CD1c-positive myeloid dendritic cell (primary cell): Measurements from ENCODE around the gene CHRNB1.
A peak's percentile ranks its signal among the peaks of the same experiment; 100 is the strongest.

Experiments used
- DNase-seq: peaks from one replicate; pipeline ENCODE4 v3.0.0-alpha.2; 2016; ENCODE audit errors: extremely low spot score

CHRNB1 gene

DNA sequence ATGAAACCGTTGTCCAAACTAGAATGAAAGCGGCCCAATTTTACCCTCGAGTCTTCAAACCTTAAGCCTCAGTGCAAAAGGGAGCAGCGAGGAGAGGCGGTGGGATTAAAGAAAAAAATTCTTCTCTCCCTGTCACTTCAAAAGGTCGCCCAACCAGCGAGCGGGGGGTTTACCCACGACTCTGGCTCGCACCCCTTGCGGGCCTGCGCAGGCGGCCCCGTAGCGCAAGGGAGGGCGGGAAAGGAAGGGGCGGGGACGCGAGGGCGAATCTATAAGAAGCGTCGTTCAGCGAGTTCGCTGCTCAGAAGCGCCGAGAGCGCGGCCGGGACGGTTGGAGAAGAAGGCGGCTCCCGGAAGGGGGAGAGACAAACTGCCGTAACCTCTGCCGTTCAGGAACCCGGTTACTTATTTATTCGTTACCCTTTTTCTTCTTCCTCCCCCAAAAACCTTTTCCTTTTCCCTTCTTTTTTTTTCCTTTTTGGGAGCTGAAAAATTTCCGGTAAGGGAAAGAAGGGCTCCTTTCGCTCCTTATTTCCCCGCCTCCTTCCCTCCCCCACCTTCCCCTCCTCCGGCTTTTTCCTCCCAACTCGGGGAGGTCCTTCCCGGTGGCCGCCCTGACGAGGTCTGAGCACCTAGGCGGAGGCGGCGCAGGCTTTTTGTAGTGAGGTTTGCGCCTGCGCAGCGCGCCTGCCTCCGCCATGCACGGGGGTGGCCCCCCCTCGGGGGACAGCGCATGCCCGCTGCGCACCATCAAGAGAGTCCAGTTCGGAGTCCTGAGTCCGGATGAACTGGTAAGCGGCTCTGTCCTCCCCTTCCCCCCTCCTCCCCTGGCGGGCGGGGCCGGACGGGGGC lies 39.4 kb downstream of the CHRNB1 start, which contains the start of gene POLR2A:
TSS of gene POLR2A (plus strand) at position 300 of the 852 bp plus-strand sequence.
- peak; percentile 99 for DNase-seq

- DNase-seq = no peak
Observed at GRCh38 chr17:7484919-7485377, 40.1 kb downstream of the CHRNB1 start.

DNA sequence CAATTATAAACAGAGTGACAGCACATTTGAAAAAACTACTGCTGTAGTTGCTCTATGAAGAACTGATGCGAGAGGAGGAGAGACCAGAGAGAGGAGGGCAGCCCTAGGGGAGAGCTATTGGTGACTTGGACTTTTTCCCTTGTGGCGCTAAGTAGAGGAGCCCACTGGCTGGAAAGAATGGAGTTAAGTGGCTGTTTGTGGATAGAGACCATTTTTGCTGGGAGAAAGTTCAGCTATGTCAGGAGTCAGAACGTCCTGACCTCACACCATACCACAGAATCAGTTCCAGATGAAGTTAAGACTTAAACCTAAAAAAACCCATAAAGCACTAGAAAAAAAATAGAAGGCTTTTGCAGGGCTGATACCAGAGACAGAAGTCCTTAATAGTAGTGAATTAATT lies 41.3 kb downstream of the CHRNB1 start:
- DNase-seq = no peak

DNA sequence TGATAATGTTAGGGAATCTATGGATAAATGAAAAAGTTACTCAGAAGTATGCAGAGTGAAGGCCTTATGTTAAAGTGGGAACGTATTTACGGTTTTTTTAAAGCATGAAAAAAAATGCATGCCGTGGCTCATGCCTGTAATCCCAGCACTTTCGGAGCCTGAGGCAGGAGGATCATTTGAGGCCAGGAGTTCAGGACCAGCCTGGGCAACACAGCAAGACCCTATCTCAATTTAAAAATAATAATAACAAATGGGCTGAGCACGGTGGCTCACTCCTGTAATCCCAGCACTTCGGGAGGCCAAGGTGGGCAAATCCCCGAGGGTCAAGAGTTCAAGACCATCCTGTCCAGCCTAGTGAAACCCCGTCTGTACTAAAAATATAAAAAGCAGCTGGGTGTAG lies 45.3 kb downstream of the CHRNB1 start:
- no peak for DNase-seq

- DNase-seq = no peak
Observed at GRCh38 chr17:7491583-7491982, 46.7 kb downstream of the CHRNB1 start.

DNA sequence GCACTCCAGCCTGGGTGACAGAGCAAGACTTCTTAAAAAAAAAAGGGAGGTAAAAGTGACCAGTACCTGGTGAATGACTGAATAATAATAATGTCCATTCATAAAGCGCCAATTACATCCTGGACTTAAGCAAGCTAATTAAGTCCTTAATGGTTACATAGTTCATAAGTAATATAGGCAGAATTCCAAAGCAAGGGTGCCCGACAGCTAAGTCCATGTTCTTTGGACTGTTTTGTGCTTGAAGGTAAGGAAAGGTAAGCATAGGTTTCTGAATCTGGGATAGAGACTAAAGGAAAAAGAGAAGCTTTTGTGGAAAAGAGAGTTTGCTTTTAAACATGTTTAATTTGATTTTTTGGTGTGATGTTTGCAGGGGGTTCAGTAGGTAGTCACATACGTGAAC lies 49.1 kb downstream of the CHRNB1 start:
- no peak for DNase-seq

- no peak for DNase-seq
Observed at GRCh38 chr17:7495906-7496434, 51.1 kb downstream of the CHRNB1 start.

DNA sequence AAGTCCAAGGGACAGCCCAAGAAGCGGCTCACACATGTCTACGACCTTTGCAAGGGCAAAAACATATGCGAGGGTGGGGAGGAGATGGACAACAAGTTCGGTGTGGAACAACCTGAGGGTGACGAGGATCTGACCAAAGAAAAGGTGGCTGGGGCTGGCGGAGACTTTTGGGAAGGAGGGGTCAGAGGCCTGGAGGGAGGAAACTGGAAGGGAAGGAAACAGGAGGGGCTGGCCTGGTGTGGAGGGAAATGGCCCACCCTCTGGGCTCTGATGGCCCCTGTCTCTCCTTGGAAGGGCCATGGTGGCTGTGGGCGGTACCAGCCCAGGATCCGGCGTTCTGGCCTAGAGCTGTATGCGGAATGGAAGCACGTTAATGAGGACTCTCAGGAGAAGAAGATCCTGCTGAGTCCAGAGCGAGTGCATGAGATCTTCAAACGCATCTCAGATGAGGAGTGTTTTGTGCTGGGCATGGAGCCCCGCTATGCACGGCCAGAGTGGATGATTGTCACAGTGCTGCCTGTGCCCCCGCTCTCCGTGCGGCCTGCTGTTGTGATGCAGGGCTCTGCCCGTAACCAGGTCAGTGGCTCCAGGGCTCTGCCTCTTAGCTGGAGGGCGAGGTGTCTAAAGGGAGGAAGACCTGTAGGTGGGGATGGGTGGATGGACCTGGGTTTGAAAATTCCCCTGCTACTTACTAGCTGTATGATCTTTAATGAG lies 51.8 kb downstream of the CHRNB1 start:
- DNase-seq = no peak

- no peak for DNase-seq
Observed at GRCh38 chr17:7497228-7497627, 52.4 kb downstream of the CHRNB1 start.

DNA sequence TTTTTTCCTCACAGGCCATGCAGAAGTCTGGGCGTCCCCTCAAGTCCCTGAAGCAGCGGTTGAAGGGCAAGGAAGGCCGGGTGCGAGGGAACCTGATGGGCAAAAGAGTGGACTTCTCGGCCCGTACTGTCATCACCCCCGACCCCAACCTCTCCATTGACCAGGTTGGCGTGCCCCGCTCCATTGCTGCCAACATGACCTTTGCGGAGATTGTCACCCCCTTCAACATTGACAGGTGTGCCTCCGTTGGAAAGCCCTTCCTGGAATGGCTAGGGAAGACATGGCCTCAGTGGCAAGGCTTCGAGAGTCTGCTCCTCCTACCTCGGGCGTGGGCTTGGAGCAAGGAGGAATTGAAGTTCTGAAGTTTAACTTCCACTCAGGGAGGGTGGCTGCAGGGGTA lies 52.8 kb downstream of the CHRNB1 start:
- no peak for DNase-seq

DNA sequence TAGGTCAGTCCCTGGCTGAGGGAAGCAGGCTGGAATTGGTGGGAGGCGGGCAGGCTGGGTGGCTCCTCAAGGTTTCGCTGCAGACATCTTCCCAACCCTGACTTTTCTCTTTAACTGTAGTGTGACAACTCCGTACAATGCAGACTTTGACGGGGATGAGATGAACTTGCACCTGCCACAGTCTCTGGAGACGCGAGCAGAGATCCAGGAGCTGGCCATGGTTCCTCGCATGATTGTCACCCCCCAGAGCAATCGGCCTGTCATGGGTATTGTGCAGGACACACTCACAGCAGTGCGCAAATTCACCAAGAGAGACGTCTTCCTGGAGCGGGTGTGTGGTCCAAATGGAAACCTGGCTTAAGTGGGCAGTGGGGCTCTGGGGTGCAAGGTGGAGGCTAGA lies 54.3 kb downstream of the CHRNB1 start:
- no peak for DNase-seq

- no peak for DNase-seq
Observed at GRCh38 chr17:7501729-7502128, 56.9 kb downstream of the CHRNB1 start.

DNA sequence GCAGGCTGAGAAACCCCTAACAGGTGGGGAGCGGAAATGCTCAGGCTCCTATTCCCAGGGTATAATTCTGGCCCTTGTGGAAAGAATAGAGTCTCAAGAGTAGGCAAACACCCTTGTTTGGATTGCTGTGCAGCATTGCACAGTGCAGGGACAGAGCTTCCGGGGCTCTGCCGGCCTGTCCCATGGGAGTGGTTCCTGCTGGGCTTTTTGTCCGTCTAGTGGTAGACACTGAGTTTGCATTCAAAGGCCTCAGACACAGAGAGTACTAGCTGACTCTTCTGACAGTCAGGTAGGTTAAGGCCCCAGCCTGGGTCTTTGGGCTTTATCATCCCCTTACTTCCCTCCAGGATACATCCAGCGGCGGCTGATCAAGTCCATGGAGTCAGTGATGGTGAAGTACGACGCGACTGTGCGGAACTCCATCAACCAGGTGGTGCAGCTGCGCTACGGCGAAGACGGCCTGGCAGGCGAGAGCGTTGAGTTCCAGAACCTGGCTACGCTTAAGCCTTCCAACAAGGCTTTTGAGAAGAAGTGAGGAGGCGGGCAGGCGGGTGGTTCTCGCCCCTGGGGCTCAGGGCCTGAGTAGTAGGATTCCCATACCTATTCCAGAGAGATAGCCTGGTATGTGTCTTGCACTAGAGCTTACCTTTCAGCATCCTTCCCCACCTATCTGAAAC lies 57.4 kb downstream of the CHRNB1 start:
- DNase-seq = no peak

DNA sequence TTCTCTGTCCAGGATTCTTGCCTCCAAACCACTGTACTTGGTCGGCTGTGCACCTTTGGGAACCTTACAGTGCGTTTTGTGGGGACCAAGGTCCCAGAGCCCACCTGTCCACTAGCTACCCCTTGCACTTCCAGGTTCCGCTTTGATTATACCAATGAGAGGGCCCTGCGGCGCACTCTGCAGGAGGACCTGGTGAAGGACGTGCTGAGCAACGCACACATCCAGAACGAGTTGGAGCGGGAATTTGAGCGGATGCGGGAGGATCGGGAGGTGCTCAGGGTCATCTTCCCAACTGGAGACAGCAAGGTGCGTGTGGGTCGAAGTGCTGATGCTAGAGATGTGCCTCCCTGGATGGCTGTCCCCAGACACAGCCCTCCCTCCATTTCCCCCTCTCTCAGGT lies 58.1 kb downstream of the CHRNB1 start:
- DNase-seq = no peak

- no peak for DNase-seq
Observed at GRCh38 chr17:7503521-7503920, 58.7 kb downstream of the CHRNB1 start.
